ENCODE results near the gene BEST4.

DNA sequence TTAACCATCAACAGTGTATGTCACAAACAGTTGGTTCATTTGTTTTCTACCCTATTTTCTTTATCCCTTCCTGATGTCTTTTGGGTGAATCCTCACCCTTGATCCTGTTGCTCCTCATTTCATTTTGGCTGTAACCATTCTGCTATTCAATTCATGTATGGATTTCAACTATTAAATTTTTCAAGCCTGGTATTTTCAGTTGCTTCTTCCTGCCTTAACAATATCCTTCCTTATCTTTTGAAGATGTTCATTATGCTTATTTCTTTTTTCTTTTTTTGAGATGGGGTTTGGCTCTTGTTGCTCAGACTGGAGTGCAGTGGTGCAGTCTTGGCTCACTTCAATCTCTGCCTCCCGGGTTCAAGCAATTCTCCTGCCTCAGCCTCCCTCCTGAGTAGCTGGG lies 54.2 kb downstream of the BEST4 start:
- TF ChIP-seq, protein P1, sequence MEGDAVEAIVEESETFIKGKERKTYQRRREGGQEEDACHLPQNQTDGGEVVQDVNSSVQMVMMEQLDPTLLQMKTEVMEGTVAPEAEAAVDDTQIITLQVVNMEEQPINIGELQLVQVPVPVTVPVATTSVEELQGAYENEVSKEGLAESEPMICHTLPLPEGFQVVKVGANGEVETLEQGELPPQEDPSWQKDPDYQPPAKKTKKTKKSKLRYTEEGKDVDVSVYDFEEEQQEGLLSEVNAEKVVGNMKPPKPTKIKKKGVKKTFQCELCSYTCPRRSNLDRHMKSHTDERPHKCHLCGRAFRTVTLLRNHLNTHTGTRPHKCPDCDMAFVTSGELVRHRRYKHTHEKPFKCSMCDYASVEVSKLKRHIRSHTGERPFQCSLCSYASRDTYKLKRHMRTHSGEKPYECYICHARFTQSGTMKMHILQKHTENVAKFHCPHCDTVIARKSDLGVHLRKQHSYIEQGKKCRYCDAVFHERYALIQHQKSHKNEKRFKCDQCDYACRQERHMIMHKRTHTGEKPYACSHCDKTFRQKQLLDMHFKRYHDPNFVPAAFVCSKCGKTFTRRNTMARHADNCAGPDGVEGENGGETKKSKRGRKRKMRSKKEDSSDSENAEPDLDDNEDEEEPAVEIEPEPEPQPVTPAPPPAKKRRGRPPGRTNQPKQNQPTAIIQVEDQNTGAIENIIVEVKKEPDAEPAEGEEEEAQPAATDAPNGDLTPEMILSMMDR (IDR thresholded peaks at IDR 0.05), result no peak
- TF ChIP-seq EZH2 (IDR thresholded peaks at IDR 0.05; ENCODE audit: borderline replicate concordance, insufficient read depth, low read depth, low read length, poor library complexity, severe bottlenecking), result no peak
